Nephron progenitor cell (in vitro differentiated cells): ENCODE data around the gene CASQ2.

Source experiments
- DNase-seq: peaks from one replicate; pipeline ENCODE4 v3.0.0; 2021
- H3K27ac Mint-ChIP-seq: 2 replicates; pipeline ENCODE4 v1.8.0; 2021; ENCODE audit warnings: mild to moderate bottlenecking, moderate library complexity, mixed read lengths
- H3K27me3 Mint-ChIP-seq: 2 replicates; pipeline ENCODE4 v1.8.0; 2021; ENCODE audit warnings: mild to moderate bottlenecking, low read depth, mixed read lengths; ENCODE audit not compliant: poor library complexity
- H3K36me3 Mint-ChIP-seq: 2 replicates; pipeline ENCODE4 v1.8.0; 2021; ENCODE audit warnings: low read depth, mixed read lengths
- H3K4me1 Mint-ChIP-seq: 2 replicates; pipeline ENCODE4 v1.8.0; 2021; ENCODE audit warnings: mixed read lengths
- H3K4me3 Mint-ChIP-seq: 2 replicates; pipeline ENCODE4 v1.8.0; 2021; ENCODE audit warnings: mild to moderate bottlenecking, moderate library complexity, mixed read lengths
- H3K9me3 Mint-ChIP-seq: 2 replicates; pipeline ENCODE4 v1.8.0; 2021; ENCODE audit warnings: mild to moderate bottlenecking, moderate library complexity, mixed read lengths
- TF ChIP-seq, protein P1 (sequence below): fragments of 200-600 bp; sonication (generic); IDR thresholded peaks from 2 replicates; pipeline ENCODE4 v1.5.0; 2021; ENCODE audit warnings: antibody characterized with exemption

CASQ2 gene

DNA sequence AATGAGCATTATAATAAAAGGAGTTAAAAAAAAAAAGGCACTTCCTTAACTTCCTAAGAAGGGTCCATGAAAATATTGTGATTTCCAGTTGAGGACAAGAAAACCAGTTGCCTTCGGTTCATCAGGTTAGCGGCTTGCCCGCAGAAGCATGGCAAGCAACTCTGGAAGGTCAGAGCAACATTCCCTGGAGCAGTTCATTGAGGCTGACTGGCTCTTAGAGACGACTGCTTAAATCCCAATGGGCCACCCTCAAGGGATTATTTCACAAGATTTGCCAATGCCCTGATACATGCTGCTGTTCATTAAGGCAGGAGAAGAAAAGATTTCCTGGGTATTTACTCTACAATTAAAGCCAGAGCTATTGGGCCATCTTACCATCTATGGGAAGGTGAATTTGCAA, 29.0 kb upstream of the CASQ2 start:
- H3K27ac Mint-ChIP-seq: no peak overlapping the region
- H3K27me3 Mint-ChIP-seq: peaks cover 4% of the 10 kb centered on the region
- TF ChIP-seq, protein P1, sequence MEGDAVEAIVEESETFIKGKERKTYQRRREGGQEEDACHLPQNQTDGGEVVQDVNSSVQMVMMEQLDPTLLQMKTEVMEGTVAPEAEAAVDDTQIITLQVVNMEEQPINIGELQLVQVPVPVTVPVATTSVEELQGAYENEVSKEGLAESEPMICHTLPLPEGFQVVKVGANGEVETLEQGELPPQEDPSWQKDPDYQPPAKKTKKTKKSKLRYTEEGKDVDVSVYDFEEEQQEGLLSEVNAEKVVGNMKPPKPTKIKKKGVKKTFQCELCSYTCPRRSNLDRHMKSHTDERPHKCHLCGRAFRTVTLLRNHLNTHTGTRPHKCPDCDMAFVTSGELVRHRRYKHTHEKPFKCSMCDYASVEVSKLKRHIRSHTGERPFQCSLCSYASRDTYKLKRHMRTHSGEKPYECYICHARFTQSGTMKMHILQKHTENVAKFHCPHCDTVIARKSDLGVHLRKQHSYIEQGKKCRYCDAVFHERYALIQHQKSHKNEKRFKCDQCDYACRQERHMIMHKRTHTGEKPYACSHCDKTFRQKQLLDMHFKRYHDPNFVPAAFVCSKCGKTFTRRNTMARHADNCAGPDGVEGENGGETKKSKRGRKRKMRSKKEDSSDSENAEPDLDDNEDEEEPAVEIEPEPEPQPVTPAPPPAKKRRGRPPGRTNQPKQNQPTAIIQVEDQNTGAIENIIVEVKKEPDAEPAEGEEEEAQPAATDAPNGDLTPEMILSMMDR: no peak
- H3K4me3 Mint-ChIP-seq: no peak overlapping the region
- peaks cover 38% of the 10 kb centered on the region for H3K4me1 Mint-ChIP-seq
- H3K9me3 Mint-ChIP-seq: no peaks in the 10 kb centered on the region
- no peak for DNase-seq
- H3K36me3 Mint-ChIP-seq: no peaks in the 10 kb centered on the region

DNA sequence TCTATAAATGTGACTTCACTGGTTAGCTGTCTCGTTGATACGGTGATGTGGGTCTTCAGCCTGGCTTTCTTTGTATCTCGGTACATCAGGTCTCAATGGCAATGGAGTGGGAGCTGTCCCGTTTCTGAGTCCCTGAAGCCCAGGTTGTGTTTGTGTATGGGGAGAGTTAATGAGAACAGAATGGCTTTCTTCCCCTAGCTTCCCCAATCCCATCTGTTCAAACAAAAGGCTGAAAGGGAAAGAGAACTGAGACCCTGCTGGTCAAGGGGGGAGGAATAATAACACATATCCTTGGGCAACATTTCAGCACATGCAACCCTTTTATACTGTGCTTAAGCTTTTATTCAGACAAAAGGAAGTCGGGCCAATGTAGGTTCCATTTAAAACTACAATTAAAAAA, 28.4 kb upstream of the CASQ2 start:
- no peak for DNase-seq
- Mint-ChIP-seq H3K9me3 (no peaks in the 10 kb centered on the region), H3K27me3 (peaks cover 4% of the 10 kb centered on the region), H3K27ac (peak overlapping the region; percentile 30), H3K36me3 (no peaks in the 10 kb centered on the region), H3K4me3 (no peak overlapping the region), H3K4me1 (peaks cover 38% of the 10 kb centered on the region)
- TF ChIP-seq, protein P1: no peak

DNA sequence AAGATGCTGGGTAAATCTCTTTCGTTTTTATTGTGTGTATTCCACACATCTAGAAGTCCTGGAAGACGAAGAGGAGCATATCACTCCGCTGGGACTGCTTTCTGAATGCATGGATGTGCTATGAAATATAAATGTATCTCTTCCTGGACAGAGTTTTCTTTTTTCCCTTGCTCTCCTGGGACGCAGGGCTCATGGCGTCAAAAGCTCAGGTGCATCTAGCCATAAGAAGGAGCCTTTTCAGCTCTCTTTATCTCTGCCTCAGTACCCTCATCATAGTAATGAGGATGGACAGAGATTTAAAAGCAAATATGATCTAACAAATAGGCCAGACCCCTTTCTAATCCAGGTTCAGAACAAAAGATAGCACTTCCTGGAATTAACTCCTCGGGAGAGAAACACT, 27.5 kb upstream of the CASQ2 start:
- Mint-ChIP-seq H3K36me3 (no peaks in the 10 kb centered on the region), H3K4me1 (peaks cover 38% of the 10 kb centered on the region), H3K4me3 (no peak overlapping the region), H3K27me3 (peaks cover 4% of the 10 kb centered on the region), H3K9me3 (no peaks in the 10 kb centered on the region), H3K27ac (no peak overlapping the region)
- TF ChIP-seq, protein P1: no peak
- no peak for DNase-seq

DNA sequence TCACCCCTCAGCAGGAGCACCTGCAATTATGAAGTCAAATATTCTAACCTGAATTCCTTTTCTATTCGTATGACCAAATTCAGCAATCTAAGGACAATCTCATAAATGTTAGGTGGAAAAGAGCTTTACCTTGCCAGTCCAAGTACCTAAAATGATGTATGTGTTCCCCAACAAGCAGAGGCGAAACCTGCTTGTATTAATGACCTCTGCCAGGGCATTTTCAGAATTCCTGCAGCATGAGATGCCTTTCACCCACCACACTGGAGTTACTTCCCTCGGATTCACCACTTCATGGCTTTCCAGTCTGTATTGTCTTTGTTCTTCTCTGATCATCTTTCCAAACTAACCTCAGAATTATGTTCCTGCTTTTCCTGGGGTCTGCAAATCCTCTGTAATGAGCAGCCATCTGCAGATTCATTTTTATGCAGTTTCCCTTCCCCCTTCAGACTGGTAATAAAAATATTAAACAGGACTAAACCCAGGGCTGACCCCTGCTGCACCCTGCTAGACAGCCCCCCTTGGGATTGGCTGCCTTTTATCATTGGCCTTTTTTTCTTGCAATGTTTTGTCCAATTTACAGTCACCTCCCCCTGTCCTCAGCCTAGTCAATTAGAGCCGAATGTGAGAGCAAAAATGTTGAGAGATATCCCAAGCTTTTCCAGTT, 26.6 kb upstream of the CASQ2 start:
- no peak overlapping the region for H3K4me3 Mint-ChIP-seq
- H3K27me3 Mint-ChIP-seq: peaks cover 4% of the 10 kb centered on the region
- H3K27ac Mint-ChIP-seq: no peak overlapping the region
- no peaks in the 10 kb centered on the region for H3K9me3 Mint-ChIP-seq
- peaks cover 42% of the 10 kb centered on the region for H3K4me1 Mint-ChIP-seq
- no peaks in the 10 kb centered on the region for H3K36me3 Mint-ChIP-seq
- TF ChIP-seq, protein P1: no peak
- no peak for DNase-seq

DNA sequence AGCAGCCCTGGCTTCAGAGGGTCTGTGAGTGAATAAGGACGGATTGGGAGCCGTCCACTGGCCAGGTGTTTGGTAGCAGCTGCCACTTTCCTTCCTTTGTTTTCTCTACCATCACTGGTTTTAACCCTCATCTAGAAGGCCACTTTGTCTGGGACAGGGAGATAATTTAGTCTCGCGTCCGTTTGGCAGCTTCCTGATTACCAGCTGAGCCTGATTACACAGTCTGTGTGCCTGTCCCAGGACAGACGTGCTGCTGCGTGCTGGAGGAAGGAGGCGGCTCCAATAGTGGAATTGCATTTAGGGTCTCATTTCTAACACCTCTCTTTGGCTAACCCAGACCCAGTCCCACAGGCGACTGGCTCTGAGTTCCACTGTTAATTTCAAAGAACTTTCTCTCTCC, 24.6 kb upstream of the CASQ2 start:
- DNase-seq: no peak
- Mint-ChIP-seq H3K36me3 (no peaks in the 10 kb centered on the region), H3K9me3 (peaks cover 4% of the 10 kb centered on the region), H3K4me3 (no peak overlapping the region), H3K27ac (no peak overlapping the region), H3K4me1 (peaks cover 44% of the 10 kb centered on the region), H3K27me3 (peaks cover 4% of the 10 kb centered on the region)
- TF ChIP-seq, protein P1: no peak

DNA sequence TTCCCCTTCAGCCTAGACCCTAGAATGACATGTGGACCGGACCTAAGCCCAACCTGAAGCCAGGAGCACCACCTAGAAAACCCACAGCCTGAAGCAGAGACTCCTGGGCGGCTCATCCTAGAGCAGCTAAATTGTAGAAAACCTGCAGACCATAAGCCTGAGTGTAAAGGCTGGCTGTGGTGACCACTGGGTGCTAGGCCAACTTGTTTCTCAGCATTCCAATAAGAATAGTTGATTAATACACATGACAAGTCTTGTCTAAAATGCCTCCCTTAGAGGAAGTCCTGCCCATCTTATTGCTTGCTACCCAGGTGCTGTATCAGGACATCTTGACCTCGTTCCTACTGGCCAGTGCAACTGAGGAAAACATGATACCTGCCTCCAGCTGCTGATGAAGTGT, 23.3 kb upstream of the CASQ2 start:
- Mint-ChIP-seq H3K36me3 (no peaks in the 10 kb centered on the region), H3K9me3 (peaks cover 15% of the 10 kb centered on the region), H3K27ac (no peak overlapping the region), H3K27me3 (peaks cover 4% of the 10 kb centered on the region), H3K4me1 (peaks cover 37% of the 10 kb centered on the region), H3K4me3 (no peak overlapping the region)
- TF ChIP-seq, protein P1: no peak
- no peak for DNase-seq
